NCI-H1436 (cell line): ENCODE measurements around the gene NEO1.

ENCODE experiments used
- DNase-seq: peaks from one replicate; lab custom pipeline; 2025; lab: John Stamatoyannopoulos, UW

NEO1 gene

GRCh38 chr15:73329501-73330200, 277.4 kb downstream of the NEO1 start:
- DNase-seq = no peak

DNA sequence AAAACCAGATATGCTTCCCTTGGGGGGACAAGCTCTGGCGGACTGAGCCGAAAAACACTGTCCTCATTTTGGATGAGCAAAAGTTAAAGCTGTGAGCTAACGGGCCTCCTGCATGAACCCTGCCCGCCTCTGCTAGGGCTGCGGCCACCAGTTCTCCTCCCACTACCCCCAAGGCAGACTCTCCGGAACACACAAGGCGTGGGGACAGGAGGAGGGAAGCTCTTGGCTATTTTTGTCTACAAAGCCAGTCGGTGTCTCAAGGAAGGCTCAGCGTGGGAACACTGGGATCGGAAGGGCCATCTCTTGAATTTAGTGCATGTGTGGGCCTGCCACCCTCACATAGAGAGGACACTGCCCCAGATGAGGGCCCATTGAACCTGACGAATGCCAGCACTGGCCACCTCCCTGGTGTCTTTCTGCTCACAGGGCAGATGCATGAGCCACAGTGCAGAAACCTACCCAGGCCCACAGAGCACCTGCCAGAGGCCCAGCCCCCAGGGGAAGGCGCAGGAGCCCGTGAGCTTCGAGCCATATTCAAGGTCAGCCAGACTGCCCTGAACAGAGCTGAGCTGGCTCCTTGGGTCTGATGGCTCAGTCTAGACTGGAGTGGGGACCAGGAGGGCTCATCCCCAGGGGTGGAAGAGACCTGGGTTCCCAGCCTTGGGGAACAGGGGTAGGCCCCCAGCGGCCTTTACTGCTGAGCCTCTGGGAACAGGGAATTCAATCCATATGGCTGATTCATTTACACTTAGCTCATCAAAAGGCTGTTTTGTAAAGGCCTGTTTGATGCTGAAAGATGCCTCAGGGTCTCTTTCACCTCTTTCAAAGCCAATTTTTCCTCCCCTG, 278.2 kb downstream of the NEO1 start:
- no peak for DNase-seq

- no peak for DNase-seq
Measured at GRCh38 chr15:73331501-73331900, 279.2 kb downstream of the NEO1 start.

- no peak for DNase-seq
Measured at GRCh38 chr15:73331991-73332925, 280.0 kb downstream of the NEO1 start.

DNA sequence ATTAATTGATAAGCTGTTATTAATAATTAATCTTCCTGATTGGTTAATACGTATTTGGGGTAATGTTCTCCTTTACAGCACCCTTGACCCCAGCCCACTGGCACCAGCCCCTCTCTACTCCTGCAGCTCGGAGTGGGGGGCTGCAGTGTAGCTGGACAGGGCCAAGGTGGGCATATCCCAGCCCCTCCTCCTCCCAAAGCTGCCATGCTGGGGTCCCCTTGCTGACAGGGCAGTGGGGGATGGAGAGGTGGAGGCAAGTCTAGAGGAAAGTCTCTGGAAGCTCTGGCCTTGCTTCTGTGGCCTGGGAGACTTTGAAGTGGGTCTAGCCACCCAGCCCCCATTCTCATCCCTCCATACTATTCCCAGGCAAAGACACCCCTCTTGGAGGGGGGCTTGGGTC, 280.7 kb downstream of the NEO1 start:
- DNase-seq = no peak

- no peak for DNase-seq
Measured at GRCh38 chr15:73334086-73334485, 281.8 kb downstream of the NEO1 start.

DNA sequence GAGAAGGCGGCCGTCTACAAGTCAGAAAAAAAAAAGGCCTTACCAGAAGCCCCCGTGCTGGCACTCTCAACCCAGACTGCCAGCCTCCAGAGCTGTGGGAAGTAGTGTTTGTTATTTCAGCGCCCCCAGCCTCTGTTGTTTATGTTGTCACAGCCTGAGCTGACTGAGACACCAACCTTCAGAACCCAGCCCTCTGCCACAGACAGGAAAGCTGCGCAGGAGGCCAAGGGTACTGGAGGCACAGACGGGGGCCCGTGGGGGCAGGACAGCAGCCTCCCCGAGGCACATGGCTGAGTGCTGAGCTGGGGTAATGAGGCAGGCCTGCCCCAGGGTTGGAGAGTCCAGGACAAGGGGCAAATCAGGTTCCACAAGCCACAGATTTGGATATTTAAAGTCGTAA, 282.8 kb downstream of the NEO1 start:
- DNase-seq = no peak

DNA sequence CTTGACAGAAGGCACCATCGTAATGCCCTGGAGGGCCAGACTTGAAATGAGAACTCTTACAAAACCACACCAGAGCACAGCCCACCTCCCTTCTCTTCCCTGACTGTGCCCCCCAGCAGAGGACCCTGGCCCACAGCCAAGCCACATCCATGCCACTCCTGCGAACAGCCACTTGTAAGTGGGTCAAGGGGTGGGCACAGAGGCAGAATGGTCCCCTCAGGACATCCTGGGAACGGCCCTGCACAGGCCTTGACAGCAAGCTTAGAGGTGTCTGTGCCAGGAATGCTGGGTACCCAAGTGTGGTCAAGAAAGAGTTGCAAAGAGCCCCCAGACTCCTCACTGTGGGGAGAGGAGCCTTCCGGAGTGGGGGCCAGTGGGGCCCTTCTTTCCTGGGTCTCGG, 283.2 kb downstream of the NEO1 start:
- DNase-seq = no peak

DNA sequence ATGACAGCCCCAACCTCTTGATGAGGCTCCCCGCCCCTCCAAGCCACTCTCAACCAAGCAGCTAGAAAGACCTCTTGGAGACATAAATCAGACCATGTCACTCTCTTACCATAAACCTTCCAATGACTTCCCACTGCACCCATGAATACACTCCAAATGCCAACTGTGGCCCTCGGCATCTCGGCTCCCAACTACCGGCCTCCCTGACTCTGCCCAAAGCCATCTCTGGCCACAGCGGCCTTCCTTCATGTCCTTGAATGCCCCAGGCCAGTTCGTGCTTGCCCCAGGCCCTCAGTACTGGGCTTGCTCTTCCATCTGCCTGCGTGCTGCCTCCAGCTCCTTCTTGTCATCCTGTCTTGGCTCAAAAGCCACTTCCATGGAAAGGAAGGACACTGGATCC, 284.5 kb downstream of the NEO1 start:
- DNase-seq = no peak

- DNase-seq = no peak
Measured at GRCh38 chr15:73337187-73337586, 284.9 kb downstream of the NEO1 start.

GRCh38 chr15:73338058-73338457, 285.8 kb downstream of the NEO1 start:
- DNase-seq = no peak

DNA sequence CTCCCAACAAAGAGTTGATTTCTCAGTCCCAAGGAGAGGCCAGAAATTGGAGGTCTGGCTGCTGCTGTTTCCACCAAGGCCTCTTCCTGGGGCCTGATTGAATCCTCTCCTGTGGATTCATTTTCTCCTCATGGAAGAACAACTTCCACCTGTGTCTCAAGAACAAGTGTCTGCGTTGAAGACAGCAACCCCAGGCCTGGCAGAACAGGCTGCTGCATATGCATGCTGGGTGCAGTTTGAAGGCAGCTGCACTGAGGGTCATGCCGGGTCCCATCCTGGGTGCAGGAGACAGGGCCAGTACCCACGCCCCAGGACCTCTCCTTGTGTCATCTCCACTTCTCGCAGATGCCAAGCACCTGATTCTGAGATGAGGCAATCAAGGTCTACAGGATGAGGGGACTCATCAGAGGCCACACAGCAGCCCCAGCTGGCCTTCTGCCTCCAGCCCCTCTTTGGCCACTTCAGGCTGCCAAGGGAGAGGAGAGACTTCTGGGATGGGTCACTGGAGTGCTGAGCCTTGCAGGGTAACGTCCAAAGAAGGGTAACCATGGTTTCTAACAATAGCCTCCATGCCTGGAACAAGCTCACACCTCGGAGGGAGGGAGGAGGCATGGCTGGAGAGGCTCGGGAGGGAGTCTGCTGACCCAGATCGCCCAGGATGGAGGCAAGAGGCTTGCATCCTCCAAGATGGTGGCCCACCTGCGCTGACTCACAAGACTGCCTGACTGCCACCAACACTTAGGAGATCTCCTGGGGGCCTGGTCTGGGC, 286.5 kb downstream of the NEO1 start:
- DNase-seq = no peak

DNA sequence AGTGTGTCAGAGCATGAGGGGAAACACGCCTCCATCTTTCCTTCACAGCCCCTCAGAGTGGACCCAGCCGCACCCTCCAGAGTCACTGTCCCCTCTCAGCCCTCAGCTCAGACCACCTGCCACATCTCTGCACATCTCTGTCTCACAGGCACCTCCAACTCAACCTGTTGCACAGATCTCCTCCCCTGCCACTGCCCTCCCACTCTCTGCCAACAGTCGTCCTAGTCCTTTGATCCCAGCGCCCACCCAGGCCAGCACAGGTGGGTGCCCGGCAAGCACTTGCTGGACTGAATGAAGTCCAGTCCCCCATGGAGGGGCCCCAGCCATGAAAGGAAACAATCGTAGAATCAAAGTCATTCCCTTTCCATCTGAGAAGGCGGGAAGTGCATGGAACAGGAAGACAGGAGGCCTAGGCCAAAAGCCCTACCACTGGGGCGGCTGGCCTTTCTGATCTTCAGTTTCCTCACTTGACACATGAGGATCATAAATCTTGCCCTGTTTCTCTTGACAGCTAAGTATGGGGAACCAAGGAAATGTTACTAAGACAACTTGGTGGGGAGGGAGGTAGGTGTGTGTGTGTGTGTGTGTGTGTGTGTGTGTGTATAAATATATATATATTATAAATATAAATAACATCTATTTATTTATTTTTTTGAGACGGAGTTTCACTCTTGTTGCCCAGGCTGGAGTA, 288.4 kb downstream of the NEO1 start:
- DNase-seq = no peak

DNA sequence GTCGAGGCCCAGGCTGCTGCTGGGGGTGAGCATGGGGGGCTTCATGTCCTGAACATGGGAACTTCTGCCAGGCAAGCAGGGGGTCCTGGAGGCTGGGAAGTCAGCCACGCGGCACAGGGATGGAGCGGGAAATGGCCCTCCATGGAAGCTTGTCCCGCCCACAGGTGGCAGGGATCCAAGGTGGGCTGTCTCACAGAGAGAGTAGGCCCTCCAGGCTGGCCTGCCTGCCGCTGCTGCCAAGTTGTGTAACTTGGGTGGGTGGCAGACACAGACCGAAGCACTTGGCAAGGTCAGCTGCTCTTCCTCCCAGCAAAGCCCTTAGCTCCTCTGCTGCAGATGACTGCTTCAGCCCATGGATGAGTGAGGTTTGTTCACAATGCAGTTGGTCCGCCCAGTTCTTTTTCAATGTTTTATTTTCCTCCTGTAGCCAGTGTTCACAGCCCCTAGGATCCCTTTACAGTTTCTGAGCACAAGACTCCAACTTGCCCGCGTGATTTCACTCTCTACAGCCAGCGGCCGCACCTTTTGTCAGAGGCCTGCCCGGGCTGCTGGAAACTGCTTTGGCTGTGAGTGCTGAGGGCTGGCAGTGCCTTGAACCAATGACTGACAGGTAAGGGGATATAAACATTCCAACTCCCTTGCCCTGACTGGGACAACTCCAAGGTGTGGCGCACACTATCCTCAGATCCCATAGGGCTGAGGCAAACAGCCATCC, 289.8 kb downstream of the NEO1 start:
- DNase-seq = no peak

DNA sequence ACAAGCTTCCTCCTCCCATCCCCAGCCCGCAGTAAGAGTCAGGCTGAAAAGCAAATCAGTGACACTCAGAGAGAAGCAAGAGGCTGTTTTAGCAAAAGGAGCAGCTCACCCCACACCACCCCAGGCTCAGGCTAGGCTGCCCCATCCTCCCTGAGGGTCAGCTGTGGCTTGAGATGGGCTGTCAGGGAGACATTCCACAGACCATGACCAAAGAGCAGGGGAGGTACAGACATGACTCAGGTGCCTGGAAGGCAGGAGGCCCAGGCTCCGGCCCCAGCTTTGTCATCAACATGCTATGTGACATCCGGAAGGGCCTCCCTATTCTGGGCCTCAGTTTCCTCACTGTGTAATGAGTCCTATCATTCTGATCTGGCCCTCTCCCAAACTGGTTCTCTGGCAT, 291.8 kb downstream of the NEO1 start:
- DNase-seq = no peak

DNA sequence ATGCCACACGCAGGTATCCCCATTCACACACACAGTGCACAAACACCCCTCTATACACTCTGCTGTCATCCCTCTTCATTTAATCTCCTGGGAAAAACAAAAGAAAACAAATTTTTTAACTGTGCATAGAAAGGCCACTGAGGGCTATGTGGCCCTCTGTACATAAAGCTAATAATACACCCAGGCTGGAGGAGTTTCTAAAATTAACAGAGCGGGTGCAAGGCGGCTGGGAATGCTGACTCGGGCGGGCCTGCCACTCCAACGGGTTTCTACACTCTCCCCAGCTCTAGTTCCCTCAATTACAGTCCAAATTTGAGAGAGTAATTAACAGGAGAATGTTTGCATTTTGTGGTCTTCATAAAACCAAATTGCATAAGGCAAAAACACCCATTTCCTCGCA, 293.4 kb downstream of the NEO1 start:
- DNase-seq = peak; percentile 73

GRCh38 chr15:73346735-73347312, 294.6 kb downstream of the NEO1 start:
- no peak for DNase-seq

- no peak for DNase-seq
Measured at GRCh38 chr15:73349191-73349590, 296.9 kb downstream of the NEO1 start.

DNA sequence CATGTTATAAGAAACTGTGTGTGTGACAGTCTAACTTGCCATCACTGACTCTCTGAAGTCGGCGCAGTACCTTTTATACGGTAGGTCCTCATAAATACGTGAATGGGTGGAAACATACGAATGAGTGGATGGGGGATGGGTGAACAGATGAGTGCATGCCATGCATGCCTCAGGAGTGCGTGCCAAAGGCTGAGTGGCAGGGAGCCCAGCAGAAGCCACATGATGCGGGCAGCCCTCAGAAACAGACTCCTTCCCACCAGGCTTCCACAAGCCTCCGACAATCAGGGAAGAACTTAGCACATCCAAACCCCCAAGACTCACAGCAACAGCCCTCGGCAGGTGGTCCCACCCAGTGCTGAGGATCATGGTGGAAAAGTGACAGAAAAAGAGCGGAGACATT, 299.8 kb downstream of the NEO1 start:
- DNase-seq = no peak

DNA sequence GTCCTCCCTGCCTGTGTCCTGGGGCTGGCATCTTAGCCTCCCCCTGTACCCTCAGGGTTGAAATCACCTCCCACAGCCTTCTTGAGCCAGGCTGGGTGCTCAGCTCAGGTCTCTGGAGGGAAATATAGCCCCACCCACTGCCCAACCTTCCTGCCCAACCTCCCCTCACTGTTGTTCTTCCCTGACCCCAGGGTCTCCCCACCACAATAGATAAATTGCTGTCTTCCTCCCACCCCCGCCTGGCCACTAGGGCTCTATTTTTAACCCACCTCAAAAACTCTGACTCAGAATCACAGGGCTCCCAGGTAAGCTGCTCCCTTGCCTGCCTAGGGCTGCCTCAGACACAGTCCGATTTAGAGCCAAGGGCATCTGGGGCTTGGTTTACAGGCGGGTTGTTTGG, 301.5 kb downstream of the NEO1 start:
- no peak for DNase-seq
